HCT116 (cell line): ENCODE results near the gene CFDP1. TPM values are rescaled to one million over a fixed set of nuclear protein-coding genes. Genes with fewer than 3 reads are reported as not detected.

Source experiments
- ATAC-seq: fragments of 200-7000 bp; cut with Tn5 transposase; 2 replicates; pipeline ENCODE4 v1.9.1; 2020; ENCODE audit warnings: mild to moderate bottlenecking, moderate library complexity
- BruUV-seq: library from RNA; stranded (reverse); fragments of 400-500 nt; replicated peaks from 2 replicates; lab custom pipeline; 2021; lab: Mats Ljungman, UMichigan
- CTCF ChIA-PET: fragments of 300-600 bp; sonication (Branson Sonifier 250); formaldehyde crosslinking; loops from one replicate; lab custom pipeline; 2021; ENCODE audit warnings: antibody characterized with exemption; lab: Charles Lee
- POLR2A ChIA-PET: fragments of 300-600, 350-600 bp; sonication (Branson Sonifier 250); formaldehyde crosslinking; loops from one replicate; lab custom pipeline; 2021; ENCODE audit warnings: antibody characterized with exemption; lab: Charles Lee
- RAD21 ChIA-PET, 2 experiments: fragments of 300-600 bp; sonication (Branson Sonifier 250); formaldehyde crosslinking; loops; one replicate each; lab custom pipeline; 2023; ENCODE audit warnings: low total read pairs in 2 of 2; ENCODE audit not compliant: uncharacterized antibody in 2 of 2, unreplicated experiment in 2 of 2, low non-redundant PET in 1 of 2; lab: Charles Lee
- DNase-seq: peaks from one replicate; pipeline ENCODE4 v3.0.0-alpha.2; 2010; ENCODE audit warnings: low read depth, low spot score
- H2AFZ ChIP-seq: fragments of 200-600 bp; shearing (Covaris generic), sonication (generic); 2 replicates; pipeline ENCODE4 v1.6.1; 2017; ENCODE audit warnings: low read depth, mixed run types, mixed read lengths, antibody characterized with exemption, low read length; ENCODE audit not compliant: poor library complexity, severe bottlenecking
- H3K27ac ChIP-seq: 2 replicates; pipeline ENCODE4 v1.5.1; 2012; ENCODE audit warnings: low read depth, low read length
- H3K27me3 ChIP-seq: fragments of 200-600 bp; sonication (generic); 2 replicates; pipeline ENCODE4 v1.6.1; 2016; ENCODE audit warnings: mixed run types, low read length, mixed read lengths; ENCODE audit not compliant: insufficient read depth
- H3K36me3 ChIP-seq, 2 experiments: fragments of 200-500 bp in 1 of 2; fragments of 200-600 bp in 1 of 2; sonication (Bioruptor generic) in 1 of 2; sonication (generic) in 1 of 2; 2 replicates each; pipeline versions ENCODE4 v1.5.1 to v1.6.1; 2014 to 2016; ENCODE audit warnings: low read length in 2 of 2, inconsistent platforms in 1 of 2, mixed read lengths in 1 of 2, mixed run types in 1 of 2; ENCODE audit not compliant: insufficient read depth in 2 of 2, control insufficient read depth in 1 of 2
- H3K4me1 ChIP-seq, 2 experiments: fragments of 200-600 bp in 1 of 2; sonication (generic) in 1 of 2; 2 replicates each; pipeline versions ENCODE4 v1.5.1 to v1.6.1; 2012 to 2017; ENCODE audit warnings: low read length in 2 of 2, inconsistent platforms in 1 of 2, mild to moderate bottlenecking in 1 of 2, mixed read lengths in 1 of 2, mixed run types in 1 of 2, moderate library complexity in 1 of 2; ENCODE audit not compliant: insufficient read depth in 2 of 2, control insufficient read depth in 1 of 2
- H3K4me2 ChIP-seq: fragments of 200-600 bp; sonication (generic); 2 replicates; pipeline ENCODE4 v1.6.1; 2017; ENCODE audit warnings: mixed run types, low read length, mixed read lengths
- H3K4me3 ChIP-seq, 2 experiments: fragments of 200-600 bp in 1 of 2; sonication (generic) in 1 of 2; replicated peaks in 1 of 2; 2 replicates each; pipeline ENCODE4 v1.5.1; 2011 to 2016; ENCODE audit warnings: low read length in 2 of 2, control low read depth in 1 of 2, low read depth in 1 of 2, mild to moderate bottlenecking in 1 of 2, mixed read lengths in 1 of 2, mixed run types in 1 of 2
- H3K79me2 ChIP-seq: fragments of 200-600 bp; sonication (generic); 2 replicates; pipeline ENCODE4 v1.6.1; 2017; ENCODE audit warnings: mild to moderate bottlenecking, mixed run types, low read length, moderate library complexity, mixed read lengths; ENCODE audit not compliant: insufficient read depth
- H3K9ac ChIP-seq: fragments of 200-600 bp; sonication (generic); 2 replicates; pipeline ENCODE4 v1.6.1; 2016; ENCODE audit warnings: low read length, mixed read lengths
- H3K9me2 ChIP-seq: fragments of 200-600 bp; sonication (generic), shearing (Covaris generic); 2 replicates; pipeline ENCODE4 v1.6.1; 2017; ENCODE audit warnings: mixed run types, mild to moderate bottlenecking, moderate library complexity; ENCODE audit not compliant: insufficient read depth
- H3K9me3 ChIP-seq, 2 experiments: fragments of 200-500 bp in 1 of 2; fragments of 200-600 bp in 1 of 2; sonication (Bioruptor generic) in 1 of 2; sonication (generic) in 1 of 2; 2 replicates each; pipeline ENCODE4 v1.6.1; 2014 to 2017; ENCODE audit warnings: low read length in 2 of 2, mixed read lengths in 2 of 2, inconsistent platforms in 1 of 2, low read depth in 1 of 2, mild to moderate bottlenecking in 1 of 2, mixed run types in 1 of 2, moderate library complexity in 1 of 2; ENCODE audit not compliant: control insufficient read depth in 1 of 2, insufficient read depth in 1 of 2
- H4K20me1 ChIP-seq: fragments of 200-600 bp; sonication (generic), shearing (Covaris generic); 2 replicates; pipeline ENCODE4 v1.6.1; 2017; ENCODE audit warnings: mixed run types, mild to moderate bottlenecking, moderate library complexity; ENCODE audit not compliant: insufficient read depth
- CEBPB ChIP-seq: IDR thresholded peaks from 2 replicates; pipeline ENCODE4 v1.6.1; 2012; ENCODE audit warnings: low read depth
- CTCF ChIP-seq, 3 experiments: fragments of 200-600 bp in 1 of 3; sonication (generic) in 1 of 3; IDR thresholded peaks in 2 of 3; conservative IDR thresholded peaks in 1 of 3; 2 replicates each; pipeline ENCODE4 v1.5.1; 2012 to 2017; ENCODE audit warnings: low read depth in 2 of 3, low read length in 2 of 3, antibody characterized with exemption in 1 of 3, borderline replicate concordance in 1 of 3, control low read depth in 1 of 3, mild to moderate bottlenecking in 1 of 3, mixed read lengths in 1 of 3, mixed run types in 1 of 3, moderate library complexity in 1 of 3; ENCODE audit not compliant: insufficient read depth in 1 of 3
- EGR1 ChIP-seq: IDR thresholded peaks from 2 replicates; pipeline ENCODE4 v1.6.1; 2012; ENCODE audit warnings: low read depth
- JUND ChIP-seq: IDR thresholded peaks from 2 replicates; pipeline ENCODE4 v1.6.1; 2012
- MAX ChIP-seq: IDR thresholded peaks from 2 replicates; pipeline ENCODE4 v1.6.1; 2012
- POLR2A ChIP-seq: IDR thresholded peaks from 2 replicates; pipeline ENCODE4 v1.7.0; 2011; ENCODE audit warnings: borderline replicate concordance; ENCODE audit not compliant: insufficient read depth, insufficient read length; ENCODE audit errors: extremely low read depth
- POLR2AphosphoS5 ChIP-seq: IDR thresholded peaks from 2 replicates; pipeline ENCODE4 v1.6.1; 2011; ENCODE audit warnings: mild to moderate bottlenecking, low read depth, low read length, moderate library complexity
- SP1 ChIP-seq: IDR thresholded peaks from 2 replicates; pipeline ENCODE4 v1.6.1; 2012; ENCODE audit warnings: low read depth
- TCF7L2 ChIP-seq: IDR thresholded peaks from 2 replicates; pipeline ENCODE4 v1.7.0; 2011; ENCODE audit warnings: borderline replicate concordance, inconsistent platforms; ENCODE audit not compliant: insufficient read depth, insufficient read length; ENCODE audit errors: extremely low read depth
- YY1 ChIP-seq: IDR thresholded peaks from 2 replicates; pipeline ENCODE4 v1.6.1; 2011; ENCODE audit warnings: low read length, low read depth, moderate library complexity, mild to moderate bottlenecking; ENCODE audit not compliant: insufficient replicate concordance; ENCODE audit errors: extremely low read depth
- ZBTB33 ChIP-seq: IDR thresholded peaks from 2 replicates; pipeline ENCODE4 v1.6.1; 2011; ENCODE audit warnings: mild to moderate bottlenecking, low read length, moderate library complexity; ENCODE audit not compliant: insufficient replicate concordance; ENCODE audit errors: extremely low read depth
- ZNF274 ChIP-seq: fragments of 200-500 bp; sonication (Bioruptor generic); IDR thresholded peaks from 2 replicates; pipeline ENCODE4 v1.6.1; 2014; ENCODE audit warnings: mild to moderate bottlenecking, low read depth, low read length, inconsistent platforms
- intact Hi-C: fragments of 100-400 bp; cut with micrococcal nuclease; formaldehyde crosslinking; loops from 2 replicates; pipeline ENCODE4 v1.10.0; 2022
- total RNA-seq: library from RNA; stranded (reverse); gene quantifications from one replicate; pipeline ENCODE4 v1.2.1, GENCODE V29; 2021; ENCODE audit not compliant: unreplicated experiment

CFDP1 gene
- total RNA-seq, 1 experiment from 2014 or later = 45.3 TPM

GRCh38 chr16:75380870-75381269 lies 52.4 kb downstream of the CFDP1 start:
- intact Hi-C loops = no loop called here
- TF ChIP-seq ZNF274 = no peak
- no peak for TF ChIP-seq YY1
- TF ChIP-seq CTCF (IDR thresholded peaks at IDR 0.05 in 2 of 3, conservative IDR thresholded peaks at IDR 0.05 in 1 of 3; ENCODE audit: borderline replicate concordance in 1 of 3, insufficient read depth in 1 of 3, low read depth in 2 of 3, low read length in 2 of 3) = no peak
- no peak for TF ChIP-seq SP1
- TF ChIP-seq CEBPB = no peak
- no peak for TF ChIP-seq EGR1
- TF ChIP-seq JUND = no peak
- no peak for TF ChIP-seq MAX
- TF ChIP-seq POLR2AphosphoS5 = no peak
- TF ChIP-seq ZBTB33 = no peak
- no peak for TF ChIP-seq TCF7L2
- no peak for TF ChIP-seq POLR2A
- H3K27ac ChIP-seq = no peak overlapping the region
- BruUV-seq = no TSS peak
- no peaks in the 10 kb centered on the region for H4K20me1 ChIP-seq
- RAD21 ChIA-PET = no interaction called here
- H3K9me3 ChIP-seq = no peaks in the 10 kb centered on the region
- H3K79me2 ChIP-seq = 0 out of 2 replicates have a peak, but pooled peaks cover 2% of the 10 kb centered on the region
- H3K9me2 ChIP-seq = no peaks in the 10 kb centered on the region
- ATAC-seq (no peak), DNase-seq (no peak)
- H3K27me3 ChIP-seq = no peaks in the 10 kb centered on the region
- H2AFZ ChIP-seq = no peak overlapping the region
- CTCF ChIA-PET = no interaction called here
- no peak overlapping the region for H3K4me2 ChIP-seq
- no peak overlapping the region for H3K9ac ChIP-seq
- no peak overlapping the region for H3K4me3 ChIP-seq
- POLR2A ChIA-PET = no interaction called here
- peaks cover 3 to 15% of the 10 kb centered on the region in 2 experiments; a peak in 2 of 4 replicates for H3K4me1 ChIP-seq
- peaks cover 0 to 3% of the 10 kb centered on the region in 2 experiments; a peak in 1 of 4 replicates for H3K36me3 ChIP-seq
